Measurements from ENCODE around the gene PCDHGB6.
"Not testable (repeated sequence)": the region's sequence is repeated elsewhere in the genome, so short reads cannot be mapped to it uniquely, and the experiment has no call there.

PCDHGB6 gene

GRCh38 chr5:141419074-141419880, 11.5 kb downstream of the PCDHGB6 start:
- no peak for DNase-seq

GRCh38 chr5:141420855-141421488, 13.2 kb downstream of the PCDHGB6 start, which contains the start of gene PCDHGA11:
TSS of gene PCDHGA11 (plus strand) at chr5:141421051. CDS start at chr5:141421228, 177 bp downstream.
- DNase-seq = no peak

- no peak for DNase-seq
Measured at GRCh38 chr5:141421489-141421855, 13.7 kb downstream of the PCDHGB6 start.

- no peak for DNase-seq
Measured at GRCh38 chr5:141422742-141423291, 15.0 kb downstream of the PCDHGB6 start.

- no peak for DNase-seq
Measured at GRCh38 chr5:141427783-141428426, 20.1 kb downstream of the PCDHGB6 start.

GRCh38 chr5:141430332-141431113, 22.7 kb downstream of the PCDHGB6 start, which contains the start of gene PCDHGA12:
TSS of gene PCDHGA12 (plus strand) at chr5:141430507. CDS start at chr5:141430760, 253 bp downstream.
- DNase-seq = no peak

- DNase-seq = no peak
Measured at GRCh38 chr5:141431286-141431685, 23.5 kb downstream of the PCDHGB6 start.

- not testable (repeated sequence) for DNase-seq
Measured at GRCh38 chr5:141432308-141432707, 24.5 kb downstream of the PCDHGB6 start.

DNA sequence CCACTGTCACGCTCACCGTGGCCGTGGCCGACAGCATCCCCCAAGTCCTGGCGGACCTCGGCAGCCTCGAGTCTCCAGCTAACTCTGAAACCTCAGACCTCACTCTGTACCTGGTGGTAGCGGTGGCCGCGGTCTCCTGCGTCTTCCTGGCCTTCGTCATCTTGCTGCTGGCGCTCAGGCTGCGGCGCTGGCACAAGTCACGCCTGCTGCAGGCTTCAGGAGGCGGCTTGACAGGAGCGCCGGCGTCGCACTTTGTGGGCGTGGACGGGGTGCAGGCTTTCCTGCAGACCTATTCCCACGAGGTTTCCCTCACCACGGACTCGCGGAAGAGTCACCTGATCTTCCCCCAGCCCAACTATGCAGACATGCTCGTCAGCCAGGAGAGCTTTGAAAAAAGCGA, 24.9 kb downstream of the PCDHGB6 start:
- not testable (repeated sequence) for DNase-seq

DNA sequence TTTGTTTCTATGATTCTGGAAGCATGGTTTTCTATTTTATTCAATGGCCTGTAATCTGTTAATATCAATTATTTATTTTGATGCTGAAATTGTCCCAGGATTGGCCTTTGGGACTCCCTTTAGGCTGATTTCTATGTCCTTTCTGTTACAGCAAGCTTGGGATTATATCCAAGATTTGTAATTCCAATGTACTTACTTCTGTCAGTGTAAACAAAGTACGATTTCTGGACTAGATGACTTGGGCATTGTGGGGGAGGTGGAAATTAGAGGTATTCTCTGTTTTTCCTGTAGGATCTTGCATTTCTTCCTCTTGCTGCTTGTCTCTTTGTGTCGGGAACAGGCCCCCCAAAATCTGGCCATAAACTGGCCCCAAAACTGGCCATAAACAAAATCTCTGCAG, 26.2 kb downstream of the PCDHGB6 start:
- no peak for DNase-seq

DNA sequence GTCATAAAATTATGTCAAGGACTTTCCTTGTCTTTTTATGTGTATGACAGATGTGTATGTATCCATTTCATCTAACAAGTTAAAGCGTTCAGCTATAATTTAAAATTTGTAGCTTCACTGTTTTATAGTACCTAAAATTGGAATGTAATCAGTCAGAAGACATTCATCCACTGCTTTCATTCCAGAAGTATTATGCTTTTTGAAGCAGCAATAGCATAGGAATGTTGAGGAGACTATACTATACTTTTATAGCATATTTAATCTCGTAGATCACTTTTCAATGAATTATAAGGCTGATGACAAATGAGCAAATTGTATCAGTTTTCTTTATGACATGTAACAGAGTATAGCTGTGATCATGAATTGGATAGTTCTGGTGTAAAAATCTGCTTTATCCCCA, 29.4 kb downstream of the PCDHGB6 start:
- DNase-seq = no peak

GRCh38 chr5:141439411-141440141, 31.8 kb downstream of the PCDHGB6 start:
- DNase-seq = no peak

GRCh38 chr5:141440341-141440740, 32.5 kb downstream of the PCDHGB6 start:
- no peak for DNase-seq

DNA sequence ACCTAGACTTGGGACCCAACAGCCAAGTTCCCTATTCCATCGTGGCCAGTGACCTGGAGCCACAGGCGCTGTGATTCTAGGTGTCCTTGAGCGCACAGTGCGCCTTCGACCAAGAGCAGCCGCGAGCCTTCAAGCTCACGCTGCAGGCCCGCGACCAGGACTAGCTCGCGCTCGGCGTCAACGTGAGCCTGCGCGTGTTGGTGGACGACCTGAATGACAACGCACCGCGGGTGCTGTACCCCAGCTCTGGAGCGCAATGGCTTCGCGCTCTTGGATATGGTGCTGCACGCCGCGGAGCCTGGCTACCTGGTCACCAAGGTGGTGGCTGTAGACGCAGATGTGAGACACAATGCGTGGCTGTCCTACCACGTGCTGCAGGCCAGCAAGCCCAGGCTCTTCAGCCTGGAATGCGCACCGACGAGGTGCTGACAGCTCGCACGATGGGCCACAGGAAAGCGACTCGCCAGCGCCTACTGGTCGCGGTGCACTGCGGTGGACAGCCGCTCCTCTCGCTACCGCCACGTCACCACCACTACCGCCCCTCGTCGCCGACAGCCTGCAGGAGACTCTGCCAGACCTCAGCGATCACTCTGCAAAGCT, 33.9 kb downstream of the PCDHGB6 start:
- no peak for DNase-seq

Data from SIG-M5 (cell line).